IPS-18c (cell line): Measurements from ENCODE around the gene ZNF467.
A peak's percentile ranks its signal among the peaks of the same experiment; 100 is the strongest.

Experiments
- H3K4me3 ChIP-seq: 2 replicates; pipeline ENCODE4 v1.7.0; 2013; ENCODE audit warnings: low read depth, mild to moderate bottlenecking, low read length, moderate library complexity; ENCODE audit not compliant: insufficient read depth
- H3K9me3 ChIP-seq: one replicate; pipeline ENCODE4 v1.6.1; 2013; ENCODE audit warnings: mild to moderate bottlenecking, low read length, moderate library complexity; ENCODE audit not compliant: control insufficient read depth, insufficient read depth

Gene ZNF467

DNA sequence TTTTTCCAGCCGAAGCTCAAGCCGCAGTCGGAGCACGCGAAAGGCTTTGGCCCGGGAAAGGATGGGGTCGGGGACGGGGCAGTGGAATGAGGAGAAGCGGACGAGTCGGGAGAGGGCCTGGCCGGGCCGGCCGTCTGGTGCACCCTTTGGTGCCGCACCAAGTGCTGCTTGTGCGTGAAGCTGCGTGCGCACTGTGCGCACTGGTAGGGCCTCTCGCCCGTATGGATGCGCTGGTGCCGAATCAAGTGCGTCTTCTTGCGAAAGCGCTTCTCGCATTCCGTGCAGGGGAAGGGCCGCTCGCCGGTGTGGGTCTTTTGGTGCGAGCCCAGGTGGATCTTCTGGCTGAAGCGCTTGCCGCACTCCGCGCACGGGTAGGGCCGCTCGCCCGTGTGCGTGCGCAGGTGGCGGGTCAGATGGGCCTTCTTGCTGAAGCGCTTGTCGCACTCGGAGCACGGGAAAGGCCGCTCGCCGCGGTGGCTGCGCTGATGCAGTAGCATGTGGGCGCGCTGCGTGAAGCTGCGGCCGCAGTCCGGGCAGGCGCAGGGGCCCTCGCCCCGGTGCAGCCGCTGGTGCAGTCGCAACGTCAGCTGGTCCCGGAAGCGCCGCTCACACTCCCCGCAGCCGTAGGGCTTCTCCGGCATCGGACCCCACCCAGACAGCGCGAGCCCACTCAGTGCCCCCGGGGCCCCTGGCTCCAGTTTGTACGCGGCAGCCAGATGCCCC lies 7.8 kb downstream of the ZNF467 start:
- Histone ChIP-seq H3K9me3 (no peaks in the 10 kb centered on the region), H3K4me3 (peak overlapping the region; percentile 44)

DNA sequence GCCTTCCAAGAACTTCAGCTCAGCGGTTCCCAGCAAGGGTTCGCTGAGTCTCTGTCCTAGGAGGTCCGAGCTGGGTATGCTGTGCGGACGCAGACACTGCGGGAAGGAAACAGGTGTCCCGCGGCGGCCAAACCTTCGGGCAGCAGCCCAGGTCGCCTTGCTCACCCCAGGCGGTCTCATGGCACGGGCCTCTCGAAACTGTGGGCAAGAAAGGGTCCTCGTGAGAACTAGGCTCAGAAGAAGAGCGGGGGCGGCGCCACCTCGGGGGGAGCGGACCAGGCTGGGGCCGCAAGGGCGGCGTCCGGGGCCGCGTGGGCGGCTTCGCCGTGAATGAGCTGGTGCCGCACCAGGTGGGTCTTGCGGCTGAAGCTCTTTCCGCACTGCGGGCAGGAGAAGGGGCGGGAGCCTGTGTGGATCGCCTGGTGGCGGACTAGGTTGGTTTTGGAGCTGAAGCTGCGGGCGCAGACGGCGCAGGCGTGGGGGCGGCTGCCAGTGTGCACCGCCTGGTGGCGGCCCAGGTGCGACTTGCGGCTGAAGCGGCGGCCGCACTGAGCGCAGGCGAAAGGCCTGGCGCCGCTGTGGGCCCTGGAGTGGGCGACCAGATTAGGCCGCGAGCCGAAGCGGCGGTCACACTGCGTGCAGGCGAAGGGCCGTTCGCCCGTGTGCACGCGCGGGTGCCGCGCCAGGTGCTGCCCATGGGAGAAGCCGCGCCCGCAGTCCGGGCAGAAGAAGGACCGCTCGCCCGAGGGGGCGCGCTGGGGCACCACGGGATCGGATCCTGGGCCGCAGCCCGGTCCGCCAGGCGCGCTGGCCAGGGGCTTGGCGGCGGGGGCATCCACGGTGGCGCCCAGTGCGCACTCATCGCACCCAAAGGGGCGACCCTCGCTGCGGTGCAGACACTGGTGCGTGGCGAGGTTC lies 8.6 kb downstream of the ZNF467 start:
- Histone ChIP-seq H3K4me3 (peak overlapping the region; percentile 44), H3K9me3 (no peaks in the 10 kb centered on the region)

DNA sequence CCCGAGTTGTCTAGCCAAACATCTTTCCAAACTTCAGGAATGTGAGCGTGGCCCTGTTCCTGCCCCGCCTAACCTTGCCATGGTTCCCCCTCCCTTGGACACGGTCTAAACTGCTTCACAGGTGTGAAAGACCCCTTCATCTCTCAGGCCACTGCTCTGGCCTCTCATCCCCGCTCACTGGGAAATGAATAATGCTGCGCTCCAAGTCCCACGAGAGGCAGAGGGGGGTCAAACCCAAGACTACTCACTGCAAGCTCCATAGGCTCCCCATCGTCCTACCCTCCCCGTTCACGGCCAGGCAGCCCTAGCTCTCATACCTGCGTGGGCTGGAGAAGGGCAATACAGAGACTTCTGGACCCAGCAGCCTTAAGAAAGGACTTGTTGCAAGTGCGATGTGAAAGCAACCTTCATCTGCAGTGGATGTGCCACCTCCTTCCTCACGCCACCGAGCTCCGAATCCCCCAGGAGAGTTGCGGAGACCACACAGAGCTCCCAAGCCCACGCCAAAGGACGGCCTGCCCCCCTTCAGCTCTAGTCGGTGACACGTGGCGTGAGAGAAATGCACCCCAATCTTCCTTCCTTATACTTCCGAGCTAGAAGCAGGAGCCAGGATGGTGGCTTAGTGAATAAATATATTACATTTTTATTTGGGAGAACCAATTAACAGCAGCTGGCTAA lies 9.7 kb downstream of the ZNF467 start:
- Histone ChIP-seq H3K9me3 (no peaks in the 10 kb centered on the region), H3K4me3 (no peak overlapping the region)

DNA sequence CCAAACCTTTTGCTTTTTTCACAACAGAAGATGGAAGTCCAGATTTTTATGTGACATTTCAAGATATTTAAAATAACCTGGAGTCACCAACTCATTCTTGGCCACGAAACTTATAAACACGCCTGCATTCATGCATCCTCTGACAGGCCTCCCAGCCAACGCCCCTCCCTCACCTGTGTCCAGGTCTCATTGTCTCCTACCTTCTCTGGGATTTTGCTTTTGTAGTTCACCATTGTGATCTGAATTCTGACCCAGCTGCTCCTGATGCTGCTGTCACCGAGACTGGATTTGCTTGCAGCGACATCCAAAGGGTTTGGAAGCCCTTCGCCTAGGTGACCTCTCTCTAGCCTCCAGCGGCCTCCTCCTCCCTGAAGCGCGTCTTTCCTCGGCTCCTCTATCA lies 10.8 kb downstream of the ZNF467 start:
- no peaks in the 10 kb centered on the region for H3K9me3 ChIP-seq
- H3K4me3 ChIP-seq: no peak overlapping the region

DNA sequence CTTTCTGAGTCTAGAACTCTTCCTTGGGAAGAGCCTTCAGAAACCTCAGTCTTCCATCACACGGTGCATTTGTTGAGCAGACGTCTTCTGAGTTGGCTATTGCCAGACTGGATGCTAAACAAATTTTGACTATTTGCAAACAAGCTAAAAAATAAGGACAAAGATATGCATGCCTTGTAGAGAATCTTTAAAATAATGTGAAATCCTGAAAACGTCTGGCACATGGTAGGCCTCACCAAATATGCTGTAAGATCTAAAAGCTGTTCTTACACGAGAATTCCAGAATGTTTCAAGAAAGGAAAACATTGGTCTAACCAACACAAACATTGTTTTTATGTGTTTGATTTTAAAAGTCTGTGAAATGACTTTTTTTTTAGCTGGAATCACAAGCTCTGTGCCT lies 11.3 kb downstream of the ZNF467 start:
- no peaks in the 10 kb centered on the region for H3K9me3 ChIP-seq
- no peak overlapping the region for H3K4me3 ChIP-seq

DNA sequence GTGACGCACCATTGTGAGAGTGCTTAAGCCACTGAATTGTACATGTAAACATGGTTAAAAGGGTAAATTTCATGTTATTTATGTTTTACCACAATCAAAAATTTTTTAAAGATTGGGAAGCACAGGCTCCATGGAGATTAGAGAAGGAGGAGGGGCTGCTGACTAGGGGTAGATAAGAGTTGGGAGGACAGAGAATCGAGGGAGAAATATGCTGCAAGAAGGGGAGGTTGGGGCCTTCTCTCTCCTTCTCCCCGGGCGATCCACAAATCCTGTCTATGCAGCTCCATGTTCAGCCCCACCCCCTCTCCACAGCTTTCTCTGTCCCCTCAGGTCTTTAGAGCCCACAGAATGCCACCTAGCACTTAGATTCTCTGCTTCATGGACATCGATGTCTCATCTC lies 12.1 kb downstream of the ZNF467 start:
- Histone ChIP-seq H3K9me3 (no peaks in the 10 kb centered on the region), H3K4me3 (no peak overlapping the region)

DNA sequence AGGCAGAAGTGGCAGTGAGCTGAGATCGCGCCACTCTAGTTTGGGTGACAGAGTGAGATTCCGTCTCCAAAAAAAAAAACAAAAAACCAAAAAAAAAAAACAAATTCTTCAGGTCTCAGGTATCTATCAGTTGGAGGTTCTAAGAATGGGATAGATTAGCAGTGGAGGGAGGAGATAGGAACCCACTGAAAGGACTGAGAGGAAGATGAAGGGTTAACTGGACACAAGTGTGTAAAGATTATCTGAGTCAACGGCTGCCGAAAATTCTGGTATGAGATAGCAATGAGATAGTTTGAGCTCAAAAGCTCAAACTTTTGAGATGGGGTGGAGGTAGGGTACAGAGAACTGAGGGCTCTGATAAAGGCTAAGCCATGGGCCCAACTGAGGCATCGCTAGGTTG lies 12.8 kb downstream of the ZNF467 start:
- Histone ChIP-seq H3K9me3 (no peaks in the 10 kb centered on the region), H3K4me3 (no peak overlapping the region)

DNA sequence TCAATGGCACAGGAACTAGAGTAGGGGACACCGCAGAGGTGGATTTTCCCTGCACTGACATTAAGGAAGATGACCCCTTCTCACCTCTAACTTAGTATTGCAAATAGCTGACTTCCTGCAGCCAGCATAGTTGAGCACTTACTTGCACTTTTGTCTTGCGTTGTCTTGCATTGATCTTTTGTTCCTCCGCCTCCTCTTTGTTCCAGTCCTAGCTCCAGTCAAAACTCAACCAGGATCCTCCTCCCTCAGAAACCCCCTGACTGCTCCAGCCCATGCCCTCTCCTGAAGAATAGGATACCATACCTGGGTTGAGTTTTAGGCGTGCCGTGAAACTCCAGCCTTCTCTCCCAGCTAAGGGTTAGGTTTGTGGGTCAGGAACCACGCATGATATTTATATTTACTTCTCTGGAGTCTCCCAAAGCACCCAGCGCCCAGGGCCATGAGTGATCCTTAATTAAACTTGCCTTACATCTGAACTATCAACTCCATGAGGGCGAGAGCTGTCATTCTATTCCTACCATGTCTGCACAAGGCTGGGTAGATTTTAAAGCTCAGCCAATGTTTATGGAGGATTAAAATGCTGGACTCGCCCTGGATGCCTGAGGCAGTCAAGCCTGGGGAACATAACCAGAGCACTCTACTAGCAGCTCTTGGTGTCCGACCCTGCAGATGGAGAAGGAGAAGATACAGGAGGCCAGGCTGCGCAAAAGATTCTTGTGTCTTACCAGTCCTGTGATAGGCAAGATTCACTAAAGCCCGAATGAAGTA lies 14.1 kb downstream of the ZNF467 start:
- no peak overlapping the region for H3K4me3 ChIP-seq
- no peaks in the 10 kb centered on the region for H3K9me3 ChIP-seq

DNA sequence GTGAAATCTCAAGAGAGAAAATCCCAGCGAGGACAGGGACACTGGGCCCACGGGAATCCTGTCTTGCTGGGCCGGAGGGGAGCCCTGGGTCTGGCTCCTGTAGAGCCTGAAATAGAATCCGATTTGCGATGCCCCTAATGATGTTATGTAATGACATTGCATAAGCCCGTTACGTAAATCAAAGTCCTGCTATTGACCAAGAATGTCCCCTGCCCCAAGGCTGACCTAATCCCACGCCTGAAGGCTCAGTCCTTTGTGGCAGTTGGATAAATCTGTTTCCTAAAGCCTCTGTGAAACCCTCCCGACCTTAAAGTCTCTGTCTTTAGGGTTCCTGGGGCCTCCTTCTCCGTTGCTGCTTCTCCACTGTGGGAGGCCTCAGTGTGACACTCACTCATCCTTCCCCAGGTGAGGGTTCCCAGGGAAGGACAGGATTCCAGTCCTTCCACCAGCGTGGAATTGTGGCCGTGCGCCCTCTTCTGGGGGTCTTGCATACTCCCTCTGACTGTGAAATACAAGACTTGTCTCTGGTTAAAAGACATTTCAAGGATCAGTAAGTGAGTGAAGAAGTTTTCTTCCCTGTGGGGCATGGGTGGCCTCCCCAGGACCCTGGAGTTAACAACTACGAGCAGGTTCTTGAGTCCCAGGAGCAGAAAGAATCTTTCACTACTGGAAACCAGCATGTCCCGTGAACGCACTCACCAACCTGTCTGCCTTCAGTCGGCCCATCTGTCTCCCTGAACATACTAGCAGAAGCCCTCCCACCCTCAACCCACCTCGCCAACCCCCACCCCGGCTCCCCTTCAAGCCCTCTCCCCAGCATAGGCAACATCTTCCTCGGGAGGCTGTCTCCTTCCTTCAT lies 19.8 kb downstream of the ZNF467 start:
- no peak overlapping the region for H3K4me3 ChIP-seq

DNA sequence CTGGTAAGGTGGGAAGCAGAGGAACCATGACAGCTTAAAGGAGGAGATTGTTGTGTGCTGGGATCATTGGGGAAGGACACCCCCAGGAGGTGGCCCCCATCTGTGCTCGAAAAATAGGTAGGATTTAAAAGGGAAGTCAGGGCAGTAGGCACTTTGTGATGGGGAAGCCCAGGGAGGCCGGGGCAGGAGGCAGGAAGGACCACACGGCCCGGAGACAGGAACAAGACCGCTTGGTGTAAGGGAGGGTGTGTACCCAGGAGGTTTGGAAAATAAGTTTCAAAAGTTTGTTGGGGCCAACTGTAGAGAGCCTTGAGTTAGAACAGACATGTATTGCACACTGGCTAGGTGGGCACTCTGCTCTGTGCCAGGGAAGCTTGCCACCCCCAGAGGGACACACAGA lies 20.7 kb downstream of the ZNF467 start:
- H3K9me3 ChIP-seq: no peaks in the 10 kb centered on the region
- H3K4me3 ChIP-seq: no peak overlapping the region

More for the DNA sequence above, 19.8 kb downstream of the ZNF467 start:
- H3K9me3 ChIP-seq: no peaks in the 10 kb centered on the region

DNA sequence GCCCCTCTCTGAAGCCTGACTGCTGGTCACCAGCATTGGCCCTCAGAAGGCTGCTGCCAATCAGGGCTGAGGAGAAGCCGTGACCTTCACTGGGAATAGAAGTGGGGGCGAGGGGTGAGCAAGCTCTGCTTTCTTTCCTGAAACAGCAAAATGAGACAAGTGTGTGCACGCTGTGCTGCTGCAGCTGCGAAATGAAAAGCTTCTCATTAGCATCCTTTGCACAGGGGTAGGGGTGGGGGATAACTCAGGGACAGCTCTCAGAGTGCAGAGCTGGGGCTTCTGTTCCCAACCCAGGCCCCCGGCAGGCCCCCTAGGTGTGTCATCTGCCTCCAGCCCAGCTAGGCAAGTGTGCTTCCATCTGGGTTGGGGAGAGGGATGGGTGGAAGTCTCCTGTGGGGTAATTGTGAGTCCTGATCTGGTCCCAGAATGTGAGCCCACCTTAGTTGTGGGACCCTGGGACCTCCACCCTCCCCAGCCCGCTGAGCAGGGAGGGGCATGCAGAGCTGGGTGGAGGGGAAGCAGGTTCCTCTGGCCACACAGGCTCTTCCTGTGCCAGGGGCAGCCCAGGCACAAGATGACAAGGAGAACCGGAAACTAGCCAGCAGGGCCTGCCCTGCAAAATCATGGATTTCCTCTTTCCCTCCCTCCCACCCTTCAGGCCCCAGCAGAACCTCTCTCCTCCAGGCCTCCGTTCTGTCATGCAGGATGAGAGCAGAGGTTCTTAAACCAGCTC lies 22.2 kb downstream of the ZNF467 start:
- H3K9me3 ChIP-seq: peaks cover 4% of the 10 kb centered on the region
- no peak overlapping the region for H3K4me3 ChIP-seq

DNA sequence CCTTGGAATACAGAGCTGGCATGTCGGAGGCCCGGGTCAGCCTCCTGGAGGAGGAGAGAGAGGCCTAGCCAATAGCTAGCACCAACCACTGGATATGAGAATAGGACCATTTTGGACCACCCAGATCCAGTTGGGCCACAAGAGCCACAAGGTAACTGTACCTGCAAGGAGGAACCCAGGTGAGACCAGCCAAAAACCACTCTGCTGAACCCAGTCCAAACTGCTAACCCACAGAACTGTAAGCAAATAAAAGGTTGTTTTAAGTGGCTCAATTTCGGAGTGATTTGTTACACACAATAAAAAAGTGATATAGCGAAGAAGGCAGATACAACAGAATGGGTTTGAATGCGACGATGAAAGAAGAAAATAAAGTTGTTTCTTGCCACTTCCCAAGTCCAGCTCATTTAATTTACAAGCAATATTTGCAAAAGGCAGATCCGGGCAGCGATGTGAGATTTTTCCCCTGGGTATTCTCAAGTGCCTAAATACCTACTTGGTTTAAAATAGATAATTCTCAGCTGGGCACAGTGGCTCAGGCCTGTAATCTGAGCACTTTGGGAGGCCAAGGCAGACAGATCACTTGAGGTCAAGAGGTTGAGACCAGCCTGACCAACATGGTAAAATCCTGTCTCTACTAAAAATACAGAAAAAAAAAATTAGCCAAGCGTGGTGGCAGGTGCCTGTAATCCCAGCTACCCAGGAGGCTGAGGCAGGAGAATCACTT lies 23.1 kb downstream of the ZNF467 start:
- peaks cover 4% of the 10 kb centered on the region for H3K9me3 ChIP-seq
- H3K4me3 ChIP-seq: no peak overlapping the region

DNA sequence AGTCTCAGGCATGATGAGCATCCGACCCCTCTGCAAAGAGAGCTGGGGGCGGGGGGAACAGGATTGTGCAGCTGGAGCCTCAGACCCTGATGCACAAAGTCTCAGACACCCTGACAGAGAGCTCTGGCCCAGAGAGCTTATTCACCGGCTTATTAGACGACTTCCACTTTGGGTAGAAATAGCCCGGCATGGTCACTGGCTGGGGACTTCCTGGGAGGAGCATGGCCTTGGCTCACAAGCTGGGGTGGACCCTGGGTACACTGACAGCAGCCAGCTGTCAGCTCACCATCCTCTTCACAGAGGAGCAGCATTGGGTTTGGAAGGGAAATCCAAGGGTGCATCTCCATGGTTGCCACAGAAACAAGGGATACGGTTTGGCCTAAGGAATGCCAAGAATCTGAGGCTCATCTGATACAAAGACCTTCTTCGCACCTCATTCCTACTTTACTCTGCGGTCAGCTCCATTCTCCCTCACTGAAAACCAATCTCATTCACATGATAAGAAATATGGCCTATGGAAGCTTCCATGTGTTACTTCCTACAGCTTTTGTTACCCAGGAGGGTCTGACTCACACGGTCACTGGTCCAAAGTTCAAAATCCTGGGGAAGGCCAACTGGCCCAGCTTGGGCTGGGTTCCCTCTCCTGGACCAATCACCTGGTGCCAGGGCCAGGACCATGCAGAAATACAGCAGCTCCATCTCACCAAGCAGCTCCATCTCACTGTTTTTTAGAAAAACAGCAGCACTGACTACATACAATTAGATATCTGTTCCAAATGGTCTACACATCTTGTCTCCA lies 25.1 kb downstream of the ZNF467 start:
- Histone ChIP-seq H3K4me3 (no peak overlapping the region), H3K9me3 (peaks cover 4% of the 10 kb centered on the region)

DNA sequence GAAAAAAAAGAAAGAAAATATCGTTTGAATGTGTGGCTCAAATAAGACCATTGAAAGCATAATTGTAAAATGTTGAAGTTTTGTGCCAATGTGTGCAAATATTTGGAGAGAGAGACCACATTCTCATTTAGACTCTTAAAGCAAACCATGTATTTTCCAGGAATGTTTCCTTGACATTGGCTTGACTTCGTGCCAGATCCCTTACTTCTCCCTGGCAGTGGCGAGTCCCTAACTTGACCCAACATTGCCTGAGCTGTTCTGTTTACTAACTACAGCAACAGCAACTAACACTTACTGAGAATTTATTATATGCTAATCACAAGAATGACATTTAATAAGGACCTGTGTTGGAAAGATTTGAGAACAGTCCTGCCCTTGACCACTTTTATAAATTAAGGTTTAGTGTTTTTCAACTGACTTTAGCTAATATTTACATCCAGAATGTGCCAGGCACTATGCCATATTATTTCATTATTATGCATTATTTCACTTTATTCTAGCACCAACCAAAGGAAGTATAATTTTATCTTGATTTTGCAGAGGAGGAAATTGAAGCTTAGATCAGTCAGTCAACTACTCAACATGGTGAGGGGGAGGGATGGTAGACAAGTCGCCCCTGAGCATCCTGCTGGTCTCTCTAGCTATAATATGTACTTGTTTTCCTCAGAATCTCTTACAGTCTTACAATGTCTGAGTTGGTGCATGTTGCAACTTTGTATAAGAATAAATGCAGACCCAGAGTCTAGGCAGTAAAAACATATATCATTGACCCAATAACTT lies 29.7 kb downstream of the ZNF467 start:
- Histone ChIP-seq H3K9me3 (peaks cover 4% of the 10 kb centered on the region), H3K4me3 (no peak overlapping the region)
